ENCODE results near the gene GDPD5. TPM values are rescaled to one million over a fixed set of nuclear protein-coding genes. Genes with fewer than 3 reads are reported as not detected.

GDPD5 gene
- total and polyA plus RNA-seq, 9 of the 15 experiments (the other 6 are each of a cell fraction or from before 2014, with no cell fraction given): 0.32 to 27.3 (median 8.0) TPM

DNA sequence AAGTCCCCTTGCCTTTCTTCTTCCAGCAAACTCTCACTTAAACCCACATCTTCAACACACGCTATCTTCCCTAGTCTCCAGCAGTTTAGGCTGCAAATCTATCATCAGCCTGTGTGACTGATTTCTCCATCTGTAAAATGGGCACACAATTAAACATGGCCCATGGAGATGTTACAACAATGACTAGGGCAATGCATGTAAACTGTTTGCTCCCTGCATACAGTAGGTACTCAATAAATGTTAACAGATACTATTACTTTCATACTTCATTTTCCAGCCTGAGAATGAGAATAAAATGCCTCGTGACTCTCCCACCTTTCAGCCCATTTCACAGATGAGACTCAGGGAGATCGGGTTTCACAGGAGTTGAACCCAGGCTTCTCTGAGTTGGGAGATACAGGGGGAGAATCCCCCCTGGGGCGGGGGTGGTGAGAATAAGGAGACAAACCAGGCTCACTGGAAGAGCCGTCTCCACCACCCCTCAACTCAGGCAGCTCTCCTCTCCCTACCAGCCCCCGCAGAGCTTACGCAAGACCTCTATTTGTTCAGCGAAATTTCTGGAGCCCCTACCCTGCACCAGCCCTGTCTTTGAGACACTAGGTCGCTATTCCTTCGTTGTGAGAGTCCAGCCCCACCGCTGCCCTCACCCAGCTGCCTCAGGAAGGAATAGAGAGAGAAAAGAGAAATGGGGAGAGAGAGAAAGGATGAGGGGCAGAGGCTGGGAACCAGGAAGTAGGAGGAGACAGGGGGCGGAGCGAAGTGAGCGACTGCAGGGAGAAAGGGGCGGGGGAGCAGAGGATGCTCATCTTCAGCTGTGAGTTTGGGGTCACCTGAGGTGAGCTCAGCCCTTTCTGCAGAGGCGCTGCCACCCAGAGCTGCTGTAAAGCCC, 50.6 kb downstream of the GDPD5 start (continued):
- peak; percentile 95 for TF ChIP-seq ZKSCAN8 (CRISPR knock-in tag; IDR thresholded peaks at IDR 0.05)
- no peak for TF ChIP-seq FOSL1 (tag; conservative IDR thresholded peaks at IDR 0.05)
- TF ChIP-seq ZNF764 (CRISPR knock-in tag; IDR thresholded peaks at IDR 0.05; ENCODE audit: low read depth): no peak
- TF ChIP-seq GATAD2A (IDR thresholded peaks at IDR 0.05): peak; percentile 72; the same call in 1 of the 2 replicates
- peak; percentile 33 for TF ChIP-seq BRD9 (IDR thresholded peaks at IDR 0.05; ENCODE audit: low read depth, partially characterized antibody)
- TF ChIP-seq ZNF280A (IDR thresholded peaks at IDR 0.05; ENCODE audit: low read depth, partially characterized antibody): no peak
- TF ChIP-seq, protein P1, sequence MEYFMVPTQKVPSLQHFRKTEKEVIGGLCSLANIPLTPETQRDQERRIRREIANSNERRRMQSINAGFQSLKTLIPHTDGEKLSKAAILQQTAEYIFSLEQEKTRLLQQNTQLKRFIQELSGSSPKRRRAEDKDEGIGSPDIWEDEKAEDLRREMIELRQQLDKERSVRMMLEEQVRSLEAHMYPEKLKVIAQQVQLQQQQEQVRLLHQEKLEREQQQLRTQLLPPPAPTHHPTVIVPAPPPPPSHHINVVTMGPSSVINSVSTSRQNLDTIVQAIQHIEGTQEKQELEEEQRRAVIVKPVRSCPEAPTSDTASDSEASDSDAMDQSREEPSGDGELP (CRISPR knock-in tag; IDR thresholded peaks at IDR 0.05; ENCODE audit: borderline replicate concordance): peak; percentile 92
- TF ChIP-seq BACH1 (tag; IDR thresholded peaks at IDR 0.05): no peak
- no peak for TF ChIP-seq ZNF79 (CRISPR knock-in tag; IDR thresholded peaks at IDR 0.05; ENCODE audit: low read depth)
- peak; percentile 57 for TF ChIP-seq ARID1B (IDR thresholded peaks at IDR 0.05)
- TF ChIP-seq AFF1 (IDR thresholded peaks at IDR 0.05; ENCODE audit: low read depth in 1 of 2, partially characterized antibody in 2 of 2): no peak
- TF ChIP-seq MXD1 (CRISPR knock-in tag; IDR thresholded peaks at IDR 0.05; ENCODE audit: borderline replicate concordance, poor library complexity, severe bottlenecking): no peak
- no peak for TF ChIP-seq ZEB2 (IDR thresholded peaks at IDR 0.05)
